Measurements from ENCODE around the gene MAPRE3.

The MAPRE3 gene

GRCh38 chr2:26951236-26951635, 19.2 kb upstream of the MAPRE3 start:
- no peak for DNase-seq

GRCh38 chr2:26952374-26952773, 18.1 kb upstream of the MAPRE3 start:
- DNase-seq, result no peak

- DNase-seq, result no peak
Measured at GRCh38 chr2:26954135-26954534, 16.3 kb upstream of the MAPRE3 start.

GRCh38 chr2:26957041-26957440, 13.4 kb upstream of the MAPRE3 start:
- no peak for DNase-seq

- DNase-seq, result no peak
Measured at GRCh38 chr2:26957534-26957933, 12.9 kb upstream of the MAPRE3 start.

GRCh38 chr2:26959331-26959730, 11.1 kb upstream of the MAPRE3 start:
- DNase-seq, result no peak

- DNase-seq, result no peak
Measured at GRCh38 chr2:26964446-26965130, 5.8 kb upstream of the MAPRE3 start.

- DNase-seq, result no peak
Measured at GRCh38 chr2:26968001-26968400, 2.4 kb upstream of the MAPRE3 start.

- DNase-seq, result no peak
Measured at GRCh38 chr2:26969077-26969844, 1.2 kb upstream of the MAPRE3 start.

- DNase-seq, result peak; percentile 61
Measured at GRCh38 chr2:26970928-26971627, 641 bp downstream of the MAPRE3 start.

GRCh38 chr2:26971911-26972786, 1.7 kb downstream of the MAPRE3 start:
- no peak for DNase-seq

GRCh38 chr2:26974352-26974751, 3.9 kb downstream of the MAPRE3 start:
- no peak for DNase-seq

GRCh38 chr2:26975102-26975501, 4.7 kb downstream of the MAPRE3 start:
- no peak for DNase-seq

GRCh38 chr2:26975656-26976055, 5.2 kb downstream of the MAPRE3 start:
- no peak for DNase-seq

GRCh38 chr2:26976237-26976636, 5.8 kb downstream of the MAPRE3 start:
- DNase-seq, result no peak

- DNase-seq, result no peak
Measured at GRCh38 chr2:26977012-26977411, 6.6 kb downstream of the MAPRE3 start.

- no peak for DNase-seq
Measured at GRCh38 chr2:26978061-26978596, 7.7 kb downstream of the MAPRE3 start.

GRCh38 chr2:26979741-26980140, 9.3 kb downstream of the MAPRE3 start:
- DNase-seq, result no peak

- no peak for DNase-seq
Measured at GRCh38 chr2:26980971-26981370, 10.5 kb downstream of the MAPRE3 start.

GRCh38 chr2:26982102-26982742, 11.8 kb downstream of the MAPRE3 start:
- no peak for DNase-seq

GRCh38 chr2:26983746-26984145, 13.3 kb downstream of the MAPRE3 start:
- no peak for DNase-seq

- no peak for DNase-seq
Measured at GRCh38 chr2:26985807-26986206, 15.4 kb downstream of the MAPRE3 start.

All from activated CD8-positive, alpha-beta memory T cell treated with anti-CD3 and anti-CD28 coated beads for 24 hours (primary cell).